A172 (cell line): ENCODE measurements around the gene RPS6KL1. TPM values are rescaled to one million over a fixed set of nuclear protein-coding genes. Genes with fewer than 3 reads are reported as not detected.

Experiments used
- DNase-seq: peaks from one replicate; pipeline ENCODE4 v3.0.0-alpha.2; 2015; ENCODE audit warnings: low spot score
- total RNA-seq: library from RNA; depleted of rRNA; stranded (reverse); fragments of >200 nt; shearing (Covaris generic); gene quantifications from 2 replicates; pipeline ENCODE4 v1.2.3, GENCODE V29; 2014

The RPS6KL1 gene
- total RNA-seq, 1 experiment from 2014 or later, result not detected

GRCh38 chr14:74891870-74892269 lies 31.2 kb downstream of the RPS6KL1 start:
- peak; percentile 12 for DNase-seq

- no peak for DNase-seq
These were observed 32.8 kb downstream of the RPS6KL1 start for GRCh38 chr14:74890262-74890661.

- peak; percentile 30 for DNase-seq
These were observed 34.6 kb downstream of the RPS6KL1 start for GRCh38 chr14:74888164-74889158.

- DNase-seq, result peak; percentile 2
These were observed 37.1 kb downstream of the RPS6KL1 start for GRCh38 chr14:74886001-74886400.

- DNase-seq, result peak; percentile 2
These were observed 40.7 kb downstream of the RPS6KL1 start for GRCh38 chr14:74882103-74882920.

- peak; percentile 56 for DNase-seq
These were observed 41.5 kb downstream of the RPS6KL1 start, which contains the start of gene DLST for GRCh38 chr14:74881431-74882102. Gene DLST (plus strand): TSS chr14:74881916. CDS start chr14:74881954, 38 bp downstream.

- no peak for DNase-seq
These were observed 43.5 kb downstream of the RPS6KL1 start for GRCh38 chr14:74879427-74880182.

GRCh38 chr14:74875941-74876913 lies 46.8 kb downstream of the RPS6KL1 start, which contains the start of gene PROX2:
Gene PROX2 (minus strand): TSS chr14:74876145. CDS start chr14:74863834, 12,311 bp downstream.
- DNase-seq, result no peak

- DNase-seq, result no peak
These were observed 47.9 kb downstream of the RPS6KL1 start for GRCh38 chr14:74875204-74875603.

GRCh38 chr14:74871819-74872218 lies 51.2 kb downstream of the RPS6KL1 start:
- no peak for DNase-seq

- DNase-seq, result no peak
These were observed 54.3 kb downstream of the RPS6KL1 start for GRCh38 chr14:74868739-74869138.

- DNase-seq, result no peak
These were observed 55.4 kb downstream of the RPS6KL1 start for GRCh38 chr14:74867673-74868072.

GRCh38 chr14:74866708-74867389 lies 56.2 kb downstream of the RPS6KL1 start:
- DNase-seq, result no peak

- DNase-seq, result no peak
These were observed 57.9 kb downstream of the RPS6KL1 start for GRCh38 chr14:74865156-74865555.

GRCh38 chr14:74864198-74864597 lies 58.9 kb downstream of the RPS6KL1 start:
- no peak for DNase-seq

GRCh38 chr14:74863274-74863673 lies 59.8 kb downstream of the RPS6KL1 start:
- no peak for DNase-seq

GRCh38 chr14:74861734-74862090 lies 61.3 kb downstream of the RPS6KL1 start:
- no peak for DNase-seq

- DNase-seq, result peak; percentile 67
These were observed 61.9 kb downstream of the RPS6KL1 start for GRCh38 chr14:74860899-74861733.
